Tibial nerve (tissue), 4 donors: Measurements from ENCODE around the gene UBE2L6. TPM values are rescaled to one million over a fixed set of nuclear protein-coding genes. Genes with fewer than 3 reads are reported as not detected.

Source experiments
- DNase-seq, 2 donors: peaks; one replicate each; pipeline ENCODE4 v3.0.0-alpha.2; 2019; ENCODE audit warnings: low spot score in 2 of 2
- H3K27ac ChIP-seq, 4 donors: fragments of 200-600 bp; sonication (generic) in 3 of 4; one replicate each; pipeline ENCODE4 v1.5.1; 2017 to 2019; ENCODE audit warnings: mild to moderate bottlenecking in 1 of 4
- H3K27me3 ChIP-seq, 2 donors: fragments of 200-600 bp; sonication (generic) in 1 of 2; one replicate each; pipeline versions ENCODE4 v1.5.1 to v1.6.0; 2017 to 2019
- H3K36me3 ChIP-seq, 3 donors: fragments of 200-600 bp; sonication (generic); one replicate each; pipeline ENCODE4 v1.5.1; 2018 to 2019
- H3K4me1 ChIP-seq, 4 donors: fragments of 200-600 bp; sonication (generic) in 3 of 4; one replicate each; pipeline ENCODE4 v1.5.1; 2017 to 2019
- H3K4me3 ChIP-seq, 4 donors: fragments of 200-600 bp; sonication (generic) in 3 of 4; one replicate each; pipeline ENCODE4 v1.5.1; 2017 to 2019; ENCODE audit warnings: mild to moderate bottlenecking in 1 of 4, moderate library complexity in 1 of 4
- H3K9me3 ChIP-seq, 4 donors: fragments of 200-600 bp; sonication (generic) in 3 of 4; one replicate each; pipeline ENCODE4 v1.5.1; 2017 to 2019
- EP300 ChIP-seq, 2 donors: sonication (generic); formaldehyde crosslinking; IDR thresholded peaks; one replicate each; pipeline ENCODE4 v1.6.1; 2017; ENCODE audit warnings: antibody characterized with exemption in 2 of 2, mild to moderate bottlenecking in 1 of 2
- POLR2A ChIP-seq, 2 donors: fragments of 450-650 bp; IDR thresholded peaks; one replicate each; pipeline ENCODE4 v1.6.1; 2017; ENCODE audit warnings: antibody characterized with exemption in 2 of 2, mild to moderate bottlenecking in 2 of 2, moderate library complexity in 2 of 2
- WGBS, 2 donors: methylation state at CpG; one replicate each; pipeline ENCODE4 v1.1.5; 2018; 5-methylcytosine and 5-hydroxymethylcytosine counted together
- total RNA-seq, 4 donors: library from RNA; depleted of rRNA; stranded (reverse); fragments of >200 nt; gene quantifications; one replicate each; pipeline ENCODE4 v1.1.0, GENCODE V29; 2016
- TF ChIP-seq, protein P1 (sequence below), 5 experiments: fragments of 200-600 bp in 3 of 5; fragments of 450-650 bp in 2 of 5; sonication (generic) in 3 of 5; IDR thresholded peaks; one replicate each; pipeline ENCODE4 v1.5.1; 2016 to 2019; ENCODE audit warnings: antibody characterized with exemption in 5 of 5, mild to moderate bottlenecking in 3 of 5, moderate library complexity in 2 of 5

Gene UBE2L6
- total RNA-seq, 4 donors from 2014 or later = 22.4 to 35.7 (median 25.5) TPM

DNA sequence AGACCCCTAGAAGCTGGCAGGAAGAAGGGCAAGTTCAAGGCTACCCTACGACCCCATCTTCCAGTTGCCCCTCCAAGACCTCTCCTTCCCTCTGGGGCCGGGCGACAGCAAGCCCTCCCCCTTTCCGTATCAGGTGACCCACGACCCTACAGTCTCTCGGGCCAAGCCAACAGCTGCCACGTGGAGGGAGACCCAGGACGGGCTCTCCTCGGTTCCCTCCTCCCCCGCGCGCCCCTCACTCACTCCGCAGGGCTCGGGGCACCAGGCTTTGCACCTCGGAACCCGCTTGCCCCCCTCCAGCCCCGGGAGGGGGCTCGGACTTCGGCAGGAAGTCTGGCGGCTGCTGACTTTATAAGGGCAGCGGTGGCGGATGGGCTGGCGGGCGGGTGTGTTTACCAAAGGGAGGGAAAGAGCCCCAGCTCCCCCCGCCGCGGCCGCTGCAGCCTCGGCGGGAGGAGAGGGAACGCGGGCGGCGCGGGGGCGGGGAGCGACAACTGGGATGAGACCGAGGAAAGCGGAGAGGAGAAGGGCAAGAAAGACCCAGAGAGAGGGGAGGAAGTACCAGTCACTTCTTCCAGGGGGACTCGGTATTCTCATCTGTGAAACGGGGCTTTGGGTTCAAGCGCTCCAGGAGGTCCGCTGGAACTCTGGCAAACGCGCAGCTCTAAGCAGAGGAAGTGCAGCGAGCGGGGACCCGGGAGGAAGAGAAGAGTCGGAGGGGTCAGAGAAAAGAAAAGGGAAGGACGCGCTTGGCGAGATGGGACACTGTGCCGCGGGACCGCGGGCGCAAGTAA lies 52.7 kb downstream of the UBE2L6 start:
- no peaks in the 10 kb centered on the region for H3K36me3 ChIP-seq
- TF ChIP-seq, protein P1, sequence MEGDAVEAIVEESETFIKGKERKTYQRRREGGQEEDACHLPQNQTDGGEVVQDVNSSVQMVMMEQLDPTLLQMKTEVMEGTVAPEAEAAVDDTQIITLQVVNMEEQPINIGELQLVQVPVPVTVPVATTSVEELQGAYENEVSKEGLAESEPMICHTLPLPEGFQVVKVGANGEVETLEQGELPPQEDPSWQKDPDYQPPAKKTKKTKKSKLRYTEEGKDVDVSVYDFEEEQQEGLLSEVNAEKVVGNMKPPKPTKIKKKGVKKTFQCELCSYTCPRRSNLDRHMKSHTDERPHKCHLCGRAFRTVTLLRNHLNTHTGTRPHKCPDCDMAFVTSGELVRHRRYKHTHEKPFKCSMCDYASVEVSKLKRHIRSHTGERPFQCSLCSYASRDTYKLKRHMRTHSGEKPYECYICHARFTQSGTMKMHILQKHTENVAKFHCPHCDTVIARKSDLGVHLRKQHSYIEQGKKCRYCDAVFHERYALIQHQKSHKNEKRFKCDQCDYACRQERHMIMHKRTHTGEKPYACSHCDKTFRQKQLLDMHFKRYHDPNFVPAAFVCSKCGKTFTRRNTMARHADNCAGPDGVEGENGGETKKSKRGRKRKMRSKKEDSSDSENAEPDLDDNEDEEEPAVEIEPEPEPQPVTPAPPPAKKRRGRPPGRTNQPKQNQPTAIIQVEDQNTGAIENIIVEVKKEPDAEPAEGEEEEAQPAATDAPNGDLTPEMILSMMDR (IDR thresholded peaks at IDR 0.05) = no peak
- TF ChIP-seq EP300 (IDR thresholded peaks at IDR 0.05) (no peak), POLR2A (IDR thresholded peaks at IDR 0.05) (no peak)
- H3K27ac ChIP-seq = peak overlapping the region; percentile 3 to 83 (median 58)
- H3K9me3 ChIP-seq = no peaks in the 10 kb centered on the region
- H3K4me1 ChIP-seq = peaks cover 0 to 22% (median 6%) of the 10 kb centered on the region in 4 donors
- DNase-seq = peak; percentile 43 to 49
- WGBS, 2 donors = 0 to 1% methylated on average over 46 to 57 of the region's 57 CpGs
- H3K4me3 ChIP-seq = peak overlapping the region; percentile 65 to 78 (median 69)
- no peaks in the 10 kb centered on the region for H3K27me3 ChIP-seq

GRCh38 chr11:57513911-57514537 lies 53.4 kb downstream of the UBE2L6 start:
- H3K9me3 ChIP-seq = no peaks in the 10 kb centered on the region
- peak overlapping the region; percentile 3 to 83 (median 58) for H3K27ac ChIP-seq
- no peaks in the 10 kb centered on the region for H3K27me3 ChIP-seq
- peak in 1 of 2 donors; percentile 20 for DNase-seq
- H3K4me1 ChIP-seq = peaks cover 0 to 22% (median 6%) of the 10 kb centered on the region in 4 donors
- TF ChIP-seq EP300 (IDR thresholded peaks at IDR 0.05) (peak in 1 of 2 donors; percentile 1), POLR2A (IDR thresholded peaks at IDR 0.05) (no peak)
- TF ChIP-seq, protein P1 (IDR thresholded peaks at IDR 0.05) = no peak
- H3K36me3 ChIP-seq = no peaks in the 10 kb centered on the region
- WGBS, 2 donors = 7 to 34% methylated on average over 8 to 11 of the region's 35 CpGs
- peak overlapping the region; percentile 65 to 78 (median 69) for H3K4me3 ChIP-seq

- H3K27ac ChIP-seq = peak overlapping the region in 1 of 4 donors; percentile 83
- H3K9me3 ChIP-seq = no peaks in the 10 kb centered on the region
- peaks cover 0 to 22% (median 6%) of the 10 kb centered on the region in 4 donors for H3K4me1 ChIP-seq
- no peaks in the 10 kb centered on the region for H3K27me3 ChIP-seq
- peak overlapping the region in 1 of 4 donors; percentile 78 for H3K4me3 ChIP-seq
- 28 to 50% methylated on average over 1 of the region's 1 CpG for WGBS, 2 donors
- DNase-seq = no peak
- TF ChIP-seq POLR2A (IDR thresholded peaks at IDR 0.05) (no peak), EP300 (IDR thresholded peaks at IDR 0.05) (no peak)
- TF ChIP-seq, protein P1 (IDR thresholded peaks at IDR 0.05) = no peak
- H3K36me3 ChIP-seq = no peaks in the 10 kb centered on the region
Observed at GRCh38 chr11:57513452-57513795, 54.0 kb downstream of the UBE2L6 start.

DNA sequence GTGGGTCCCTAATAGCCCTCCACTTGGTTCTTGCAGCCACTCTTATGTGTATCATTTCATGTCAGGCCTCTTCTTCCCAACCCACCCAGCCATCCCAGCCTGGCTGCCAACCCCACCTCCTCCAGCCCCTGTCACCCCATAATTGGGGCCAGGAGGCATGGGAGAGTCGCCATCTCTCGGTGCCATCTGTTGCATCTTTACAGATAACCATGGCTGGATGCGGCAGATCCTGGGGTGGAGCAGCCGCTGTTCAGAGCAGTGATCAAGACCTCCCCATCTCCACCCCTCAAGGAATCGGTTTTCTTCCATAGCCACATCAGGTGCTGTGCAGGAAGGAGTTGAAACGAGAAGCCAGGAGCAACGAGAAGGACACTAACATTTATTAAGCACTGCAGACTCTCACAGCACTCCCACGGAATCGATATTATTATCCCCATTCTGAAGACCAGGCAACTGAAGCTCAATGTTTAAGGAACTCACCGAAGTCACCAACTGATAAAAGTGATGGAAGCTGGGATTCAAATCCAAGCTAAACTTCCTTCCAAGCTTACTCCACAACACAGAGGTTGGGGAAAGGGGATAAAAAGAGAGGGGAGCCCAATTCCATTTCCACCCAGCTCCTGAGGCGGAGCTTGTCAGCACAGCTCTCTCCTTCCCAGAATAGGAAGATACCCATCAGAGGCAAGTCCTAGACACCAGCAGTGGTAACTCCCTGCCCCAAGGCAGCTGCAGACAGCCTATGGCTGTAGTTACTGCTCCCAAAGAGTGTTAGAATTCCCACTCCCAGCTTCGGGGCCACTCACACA lies 54.6 kb downstream of the UBE2L6 start:
- Histone ChIP-seq H3K4me1 (peaks cover 0 to 22% (median 6%) of the 10 kb centered on the region in 4 donors), H3K9me3 (no peaks in the 10 kb centered on the region), H3K4me3 (no peak overlapping the region), H3K36me3 (no peaks in the 10 kb centered on the region), H3K27me3 (no peaks in the 10 kb centered on the region), H3K27ac (peak overlapping the region in 1 of 4 donors; percentile 83)
- no peak for TF ChIP-seq EP300 (IDR thresholded peaks at IDR 0.05)
- no peak for TF ChIP-seq POLR2A (IDR thresholded peaks at IDR 0.05)
- no peak for DNase-seq
- 79 to 80% methylated on average over 12 of the region's 12 CpGs for WGBS, 2 donors

DNA sequence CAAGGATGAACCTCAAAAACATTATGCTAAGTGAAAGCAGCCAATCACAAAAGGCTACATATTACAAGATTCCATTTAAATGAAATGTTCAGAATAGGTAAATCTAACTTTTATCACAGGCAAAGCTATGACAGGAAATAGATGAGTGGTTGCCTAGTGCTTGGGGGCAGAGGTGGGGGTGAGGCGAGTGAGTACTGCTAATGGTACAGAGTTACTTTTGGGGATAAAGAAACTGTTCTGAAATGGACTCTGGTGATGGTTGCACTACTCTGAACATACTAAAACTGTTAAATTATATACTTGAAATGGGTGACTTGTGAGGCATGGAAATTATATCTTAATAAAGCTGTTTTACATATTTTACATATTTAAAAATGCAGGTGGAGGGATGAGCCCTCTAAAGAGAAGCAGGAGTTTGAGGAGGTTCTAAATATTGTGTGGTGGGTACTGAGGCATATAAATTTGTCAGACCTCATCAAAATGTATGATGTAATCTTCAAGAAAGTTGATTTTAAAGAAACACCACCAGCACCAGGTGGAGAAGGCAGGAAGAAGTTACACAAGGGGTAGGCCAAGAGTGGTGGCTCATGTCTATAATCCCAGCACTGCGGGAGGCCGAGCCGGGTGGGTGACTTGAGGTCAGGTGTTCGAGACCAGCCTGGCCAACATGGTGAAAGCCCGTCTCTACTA lies 55.6 kb downstream of the UBE2L6 start:
- H3K4me1 ChIP-seq = peaks cover 0 to 22% (median 6%) of the 10 kb centered on the region in 4 donors
- H3K27ac ChIP-seq = no peak overlapping the region
- no peak for DNase-seq
- no peaks in the 10 kb centered on the region for H3K9me3 ChIP-seq
- TF ChIP-seq, protein P1 (IDR thresholded peaks at IDR 0.05) = no peak
- TF ChIP-seq EP300 (IDR thresholded peaks at IDR 0.05) = no peak
- no peak for TF ChIP-seq POLR2A (IDR thresholded peaks at IDR 0.05)
- H3K27me3 ChIP-seq = no peaks in the 10 kb centered on the region
- no peaks in the 10 kb centered on the region for H3K36me3 ChIP-seq
- WGBS, 2 donors = 89% methylated on average over 6 of the region's 6 CpGs
- no peak overlapping the region for H3K4me3 ChIP-seq
